Measurements from ENCODE around the gene SPO11. TPM values are rescaled to one million over a fixed set of nuclear protein-coding genes. Genes with fewer than 3 reads are reported as not detected.

Gene SPO11
- total and polyA plus RNA-seq, 10 of the 15 experiments (the other 5 are each of a cell fraction or from before 2014, with no cell fraction given) = not detected

- no peak overlapping the region for H3K4me2 ChIP-seq (ENCODE audit: control insufficient read depth, insufficient read depth)
- H4K20me1 ChIP-seq (ENCODE audit: control insufficient read depth, insufficient read depth) = no peaks in the 10 kb centered on the region
- ATAC-seq (no peak), DNase-seq (ENCODE audit: low read depth, low spot score) (no peak), FAIRE-seq (no peak)
- 76% methylated on average over 14 of the region's 14 CpGs for WGBS (ENCODE audit: insufficient coverage, insufficient replicate concordance, low lambda C conversion rate, missing lambda C conversion rate)
- no peaks in the 10 kb centered on the region for H3K27me3 ChIP-seq (replicated peaks in 1 of 2; ENCODE audit: control insufficient read depth in 2 of 2, insufficient read depth in 2 of 2, low read length in 1 of 2)
- in situ Hi-C loops (cut with MboI) = loop anchor here (25.0 kb wide), 1 partner anchor 1287 kb away; the partner anchor contains the start of gene STX16
- peaks cover 43 to 54% of the 10 kb centered on the region in 2 experiments for H3K36me3 ChIP-seq (ENCODE audit: control insufficient read depth in 2 of 2, insufficient read depth in 2 of 2, low read length in 1 of 2)
- no peaks in the 10 kb centered on the region for H3K9me3 ChIP-seq (replicated peaks; ENCODE audit: control insufficient read depth, insufficient read depth, low read length)
- TF ChIP-seq BCLAF1 (IDR thresholded peaks at IDR 0.05) (no peak), TCF12 (IDR thresholded peaks at IDR 0.05; ENCODE audit: low read depth, low read length) (no peak), NR2F1 (conservative IDR thresholded peaks at IDR 0.05) (no peak), ZNF24 (IDR thresholded peaks at IDR 0.05) (no peak)
- BruUV-seq (replicated peaks) = no TSS peak
- SMC1A ChIA-PET (ENCODE audit: uncharacterized antibody, unreplicated experiment) = no interaction called here
- 0 out of 2 replicates have a peak, but pooled peaks cover 5% of the 10 kb centered on the region for H3K4me1 ChIP-seq (ENCODE audit: control insufficient read depth, insufficient read depth, low read length)
- no peak overlapping the region for H3K27ac ChIP-seq (ENCODE audit: control insufficient read depth, insufficient read depth)
- POLR2A ChIA-PET = interaction anchor here (0.6 kb wide), 1 partner anchor 9 kb away, joined by 3 read pairs; no protein-coding TSS in a partner anchor
- H3K4me3 ChIP-seq = no peak overlapping the region
- intact Hi-C loops (cut with micrococcal nuclease; ENCODE audit: unreplicated experiment) = no loop called here
- CTCF ChIA-PET = interaction anchor here (2.5 kb wide), 1 partner anchor 123 kb away, joined by 11 read pairs; no protein-coding TSS in a partner anchor
- RAD21 ChIA-PET (ENCODE audit: unreplicated experiment) = no interaction called here
- no peak overlapping the region for H2AFZ ChIP-seq (ENCODE audit: control insufficient read depth, low read depth, low read length)
- no peaks in the 10 kb centered on the region for H3K79me2 ChIP-seq (ENCODE audit: control insufficient read depth, insufficient read depth, low read length)
- no peak overlapping the region for H3K9ac ChIP-seq (ENCODE audit: control insufficient read depth, insufficient read depth, low read length)
Measured at GRCh38 chr20:57374931-57375651, 45.5 kb downstream of the SPO11 start.

All from GM12878 (cell line).